ENCODE measurements around the gene TBXAS1. TPM values are rescaled to one million over a fixed set of nuclear protein-coding genes. Genes with fewer than 3 reads are reported as not detected.

Gene TBXAS1
- total RNA-seq, 1 donor from 2014 or later = 1.3 TPM

DNA sequence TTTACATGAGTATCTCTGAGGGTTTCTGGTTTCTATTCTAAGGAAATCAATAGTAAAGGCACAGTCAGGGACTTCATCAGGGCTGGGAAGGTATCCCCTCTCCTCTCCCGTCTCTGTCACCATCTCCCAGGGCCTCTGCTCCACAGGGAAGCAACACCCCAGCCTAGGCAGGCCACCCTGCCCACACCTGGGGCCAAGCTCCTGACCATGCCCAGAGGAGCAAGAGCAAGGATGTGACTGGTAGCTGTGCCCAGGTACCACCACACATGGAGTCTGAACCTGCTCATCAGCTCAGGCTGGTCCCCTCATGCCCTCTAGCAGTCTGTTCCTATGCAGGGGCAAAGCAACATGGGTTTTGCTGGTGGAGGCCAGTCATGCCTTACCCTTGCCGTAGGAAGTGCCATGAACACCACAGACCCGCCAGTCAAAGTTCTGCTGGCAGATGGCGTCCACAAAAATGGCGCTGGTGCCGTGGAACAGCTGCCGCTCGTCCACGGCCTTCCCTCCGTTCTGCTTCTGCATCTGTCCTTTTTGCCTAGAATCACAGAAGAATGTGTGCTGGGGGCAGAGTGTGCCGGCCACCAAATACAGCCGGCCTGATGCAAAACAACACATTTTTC, 196.9 kb downstream of the TBXAS1 start:
- no peak for DNase-seq (ENCODE audit: low spot score)
- TF ChIP-seq, protein P1, sequence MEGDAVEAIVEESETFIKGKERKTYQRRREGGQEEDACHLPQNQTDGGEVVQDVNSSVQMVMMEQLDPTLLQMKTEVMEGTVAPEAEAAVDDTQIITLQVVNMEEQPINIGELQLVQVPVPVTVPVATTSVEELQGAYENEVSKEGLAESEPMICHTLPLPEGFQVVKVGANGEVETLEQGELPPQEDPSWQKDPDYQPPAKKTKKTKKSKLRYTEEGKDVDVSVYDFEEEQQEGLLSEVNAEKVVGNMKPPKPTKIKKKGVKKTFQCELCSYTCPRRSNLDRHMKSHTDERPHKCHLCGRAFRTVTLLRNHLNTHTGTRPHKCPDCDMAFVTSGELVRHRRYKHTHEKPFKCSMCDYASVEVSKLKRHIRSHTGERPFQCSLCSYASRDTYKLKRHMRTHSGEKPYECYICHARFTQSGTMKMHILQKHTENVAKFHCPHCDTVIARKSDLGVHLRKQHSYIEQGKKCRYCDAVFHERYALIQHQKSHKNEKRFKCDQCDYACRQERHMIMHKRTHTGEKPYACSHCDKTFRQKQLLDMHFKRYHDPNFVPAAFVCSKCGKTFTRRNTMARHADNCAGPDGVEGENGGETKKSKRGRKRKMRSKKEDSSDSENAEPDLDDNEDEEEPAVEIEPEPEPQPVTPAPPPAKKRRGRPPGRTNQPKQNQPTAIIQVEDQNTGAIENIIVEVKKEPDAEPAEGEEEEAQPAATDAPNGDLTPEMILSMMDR (IDR thresholded peaks at IDR 0.05; ENCODE audit: unreplicated experiment) = no peak
- peaks cover 11% of the 10 kb centered on the region for H3K27me3 Mint-ChIP-seq (ENCODE audit: unreplicated experiment)
- H3K36me3 Mint-ChIP-seq (ENCODE audit: low read depth, unreplicated experiment) = peaks cover 28% of the 10 kb centered on the region
- no peak overlapping the region for H3K4me3 Mint-ChIP-seq (ENCODE audit: unreplicated experiment)
- no peak overlapping the region for H3K27ac Mint-ChIP-seq (ENCODE audit: unreplicated experiment)
- no peaks in the 10 kb centered on the region for H3K9me3 Mint-ChIP-seq (ENCODE audit: unreplicated experiment)
- no peaks in the 10 kb centered on the region for H3K4me1 Mint-ChIP-seq (ENCODE audit: unreplicated experiment)

DNA sequence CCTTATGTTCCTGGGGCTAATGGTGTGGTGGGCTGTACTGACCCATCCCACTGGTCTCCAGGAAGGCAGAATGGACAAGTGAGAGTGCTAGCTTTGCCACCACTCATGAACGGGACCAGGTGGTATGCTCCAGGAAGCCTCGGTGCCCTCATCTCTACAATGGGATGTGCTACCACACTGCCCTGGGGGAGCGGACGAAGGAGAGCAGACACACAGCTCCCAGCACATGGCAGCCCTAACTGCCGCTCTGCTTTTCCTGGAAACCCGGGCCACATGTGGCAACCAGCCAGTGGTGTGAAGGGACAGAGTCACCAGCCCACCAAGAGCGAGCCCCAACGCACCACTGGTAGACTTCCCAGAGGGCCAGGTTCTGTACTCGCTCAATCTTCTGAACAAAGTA, 197.9 kb downstream of the TBXAS1 start:
- H3K27ac Mint-ChIP-seq (ENCODE audit: unreplicated experiment) = no peak overlapping the region
- TF ChIP-seq, protein P1 (IDR thresholded peaks at IDR 0.05; ENCODE audit: unreplicated experiment) = no peak
- no peaks in the 10 kb centered on the region for H3K4me1 Mint-ChIP-seq (ENCODE audit: unreplicated experiment)
- H3K9me3 Mint-ChIP-seq (ENCODE audit: unreplicated experiment) = no peaks in the 10 kb centered on the region
- no peak for DNase-seq (ENCODE audit: low spot score)
- peaks cover 25% of the 10 kb centered on the region for H3K36me3 Mint-ChIP-seq (ENCODE audit: low read depth, unreplicated experiment)
- no peak overlapping the region for H3K4me3 Mint-ChIP-seq (ENCODE audit: unreplicated experiment)
- peaks cover 10% of the 10 kb centered on the region for H3K27me3 Mint-ChIP-seq (ENCODE audit: unreplicated experiment)

- Mint-ChIP-seq H3K36me3 (ENCODE audit: low read depth, unreplicated experiment) (peaks cover 17% of the 10 kb centered on the region), H3K4me3 (ENCODE audit: unreplicated experiment) (no peak overlapping the region), H3K4me1 (ENCODE audit: unreplicated experiment) (no peaks in the 10 kb centered on the region), H3K27me3 (ENCODE audit: unreplicated experiment) (peaks cover 9% of the 10 kb centered on the region), H3K9me3 (ENCODE audit: unreplicated experiment) (no peaks in the 10 kb centered on the region), H3K27ac (ENCODE audit: unreplicated experiment) (no peak overlapping the region)
- no peak for DNase-seq (ENCODE audit: low spot score)
- TF ChIP-seq, protein P1 (IDR thresholded peaks at IDR 0.05; ENCODE audit: unreplicated experiment) = no peak
Observed at GRCh38 chr7:140027858-140028257, 198.8 kb downstream of the TBXAS1 start.

GRCh38 chr7:140028311-140028710, 199.2 kb downstream of the TBXAS1 start:
- DNase-seq (ENCODE audit: low spot score) = no peak
- TF ChIP-seq, protein P1 (IDR thresholded peaks at IDR 0.05; ENCODE audit: unreplicated experiment) = no peak
- H3K36me3 Mint-ChIP-seq (ENCODE audit: low read depth, unreplicated experiment) = peaks cover 17% of the 10 kb centered on the region
- H3K9me3 Mint-ChIP-seq (ENCODE audit: unreplicated experiment) = no peaks in the 10 kb centered on the region
- H3K27ac Mint-ChIP-seq (ENCODE audit: unreplicated experiment) = no peak overlapping the region
- H3K27me3 Mint-ChIP-seq (ENCODE audit: unreplicated experiment) = peaks cover 9% of the 10 kb centered on the region
- H3K4me3 Mint-ChIP-seq (ENCODE audit: unreplicated experiment) = no peak overlapping the region
- H3K4me1 Mint-ChIP-seq (ENCODE audit: unreplicated experiment) = no peaks in the 10 kb centered on the region

DNA sequence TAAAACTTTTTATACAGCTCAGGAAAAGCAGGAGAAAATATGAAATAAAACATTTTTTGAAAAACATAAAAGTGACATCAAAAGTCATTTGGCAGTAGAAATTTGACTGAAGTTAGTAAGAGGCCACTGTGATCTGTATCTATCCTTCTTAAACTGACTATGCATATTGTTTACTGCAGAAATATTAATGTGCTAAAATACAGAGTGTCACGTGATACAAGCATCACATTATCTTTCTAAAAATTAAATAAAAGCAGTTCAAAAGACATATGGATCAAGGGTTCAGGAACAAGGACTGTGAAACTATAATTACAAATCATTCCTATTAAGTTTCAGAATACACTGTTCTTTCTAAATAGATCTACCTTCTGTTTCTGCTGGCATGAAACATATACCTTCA, 200.0 kb downstream of the TBXAS1 start:
- DNase-seq (ENCODE audit: low spot score) = no peak
- Mint-ChIP-seq H3K9me3 (ENCODE audit: unreplicated experiment) (no peaks in the 10 kb centered on the region), H3K4me3 (ENCODE audit: unreplicated experiment) (no peak overlapping the region), H3K36me3 (ENCODE audit: low read depth, unreplicated experiment) (peaks cover 16% of the 10 kb centered on the region), H3K27me3 (ENCODE audit: unreplicated experiment) (peaks cover 9% of the 10 kb centered on the region), H3K4me1 (ENCODE audit: unreplicated experiment) (no peaks in the 10 kb centered on the region), H3K27ac (ENCODE audit: unreplicated experiment) (no peak overlapping the region)
- TF ChIP-seq, protein P1 (IDR thresholded peaks at IDR 0.05; ENCODE audit: unreplicated experiment) = no peak
